ENCODE results near the gene IGSF22.

The IGSF22 gene

DNA sequence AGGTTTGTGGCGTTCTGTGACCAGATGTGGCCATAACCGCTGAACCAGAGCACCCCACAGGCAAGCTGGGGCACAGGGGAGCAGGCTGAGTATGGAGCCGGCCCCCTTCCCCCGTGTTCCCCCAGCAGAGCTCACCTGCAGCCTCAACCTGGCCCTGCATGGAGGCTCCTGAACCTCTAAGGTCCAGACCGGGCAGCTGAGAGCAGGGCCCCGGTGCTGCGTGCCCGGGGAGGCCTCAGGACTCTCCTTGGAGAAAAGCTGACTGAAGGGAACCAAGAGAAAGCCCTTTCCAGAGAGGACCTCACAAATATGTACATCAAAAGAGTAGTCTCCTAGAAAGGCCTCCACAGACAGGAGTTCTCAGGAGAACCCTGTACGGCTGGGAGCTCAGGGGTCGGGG lies 17.4 kb upstream of the IGSF22 start:
- no peak for DNase-seq

GRCh38 chr11:18741783-18742182 lies 15.8 kb upstream of the IGSF22 start:
- DNase-seq, result no peak

DNA sequence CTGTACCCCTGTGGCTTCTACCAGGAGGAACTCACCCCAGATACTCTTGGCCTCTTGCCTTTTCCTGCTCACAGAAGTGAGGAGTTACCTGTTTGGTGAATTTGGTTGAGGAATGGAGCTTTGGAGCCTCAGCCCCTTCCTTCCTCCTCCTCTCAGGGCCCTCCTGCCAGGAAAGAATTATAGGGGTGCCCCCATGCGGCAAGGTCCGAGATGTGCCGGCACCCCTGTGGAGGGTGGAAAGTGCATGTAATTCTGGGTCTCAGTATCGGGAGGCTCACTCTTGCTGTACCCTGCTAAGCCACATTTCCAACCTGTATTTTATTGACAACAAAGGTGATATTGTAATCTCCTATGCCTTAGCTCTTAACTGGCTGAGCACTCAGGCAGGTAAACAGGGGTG lies 13.7 kb upstream of the IGSF22 start:
- no peak for DNase-seq

- DNase-seq, result no peak
Measured at GRCh38 chr11:18737642-18738041, 11.7 kb upstream of the IGSF22 start.

- DNase-seq, result no peak
Measured at GRCh38 chr11:18736590-18737148, 10.7 kb upstream of the IGSF22 start.

- no peak for DNase-seq
Measured at GRCh38 chr11:18733202-18733601, 7.2 kb upstream of the IGSF22 start.

- DNase-seq, result no peak
Measured at GRCh38 chr11:18731949-18732821, 6.2 kb upstream of the IGSF22 start.

GRCh38 chr11:18731441-18731840 lies 5.5 kb upstream of the IGSF22 start:
- DNase-seq, result no peak

DNA sequence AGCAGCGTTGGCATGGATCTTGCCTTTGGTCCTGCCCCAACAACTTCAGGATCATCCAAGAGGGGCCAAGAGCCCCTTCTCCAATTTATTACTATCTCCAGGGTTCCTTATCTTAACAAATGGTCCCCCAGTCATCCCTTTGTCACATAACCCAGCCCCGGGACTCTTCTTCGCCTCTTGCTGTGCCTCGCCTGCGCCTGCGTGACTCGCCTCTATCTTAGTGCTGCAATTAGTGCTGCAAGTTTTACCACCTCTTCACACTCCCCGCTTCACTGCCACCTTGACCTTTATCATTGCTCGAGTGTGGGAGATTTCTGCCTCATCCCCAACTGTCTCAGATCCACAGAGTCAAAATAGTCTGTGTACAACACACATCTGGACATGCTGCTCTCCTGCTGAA lies 4.0 kb upstream of the IGSF22 start:
- no peak for DNase-seq

GRCh38 chr11:18729426-18729825 lies 3.4 kb upstream of the IGSF22 start:
- DNase-seq, result no peak

- no peak for DNase-seq
Measured at GRCh38 chr11:18728658-18729057, 2.7 kb upstream of the IGSF22 start.

- no peak for DNase-seq
Measured at GRCh38 chr11:18727479-18728236, 1.7 kb upstream of the IGSF22 start.

DNA sequence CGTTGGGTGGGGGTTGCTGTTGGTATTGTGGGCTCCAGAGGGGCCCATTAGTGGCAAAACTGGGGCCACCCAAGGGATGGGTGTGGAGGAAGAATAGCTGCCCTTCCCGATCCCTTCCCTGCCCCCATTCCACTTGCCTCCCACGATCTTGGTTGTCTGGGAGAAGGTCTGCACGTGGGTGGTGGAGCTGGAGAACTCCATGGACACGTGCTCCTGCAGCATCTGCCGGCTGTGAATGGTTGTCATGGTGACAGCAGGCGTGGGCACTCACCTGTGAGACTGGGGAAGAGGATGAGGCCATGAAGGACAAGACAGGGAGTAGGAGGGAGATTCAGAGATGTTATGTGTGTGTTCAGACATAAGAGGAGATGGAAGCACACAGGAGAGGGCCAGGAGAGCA lies 2.0 kb downstream of the IGSF22 start:
- DNase-seq, result no peak

- no peak for DNase-seq
Measured at GRCh38 chr11:18722293-18722637, 3.7 kb downstream of the IGSF22 start.

DNA sequence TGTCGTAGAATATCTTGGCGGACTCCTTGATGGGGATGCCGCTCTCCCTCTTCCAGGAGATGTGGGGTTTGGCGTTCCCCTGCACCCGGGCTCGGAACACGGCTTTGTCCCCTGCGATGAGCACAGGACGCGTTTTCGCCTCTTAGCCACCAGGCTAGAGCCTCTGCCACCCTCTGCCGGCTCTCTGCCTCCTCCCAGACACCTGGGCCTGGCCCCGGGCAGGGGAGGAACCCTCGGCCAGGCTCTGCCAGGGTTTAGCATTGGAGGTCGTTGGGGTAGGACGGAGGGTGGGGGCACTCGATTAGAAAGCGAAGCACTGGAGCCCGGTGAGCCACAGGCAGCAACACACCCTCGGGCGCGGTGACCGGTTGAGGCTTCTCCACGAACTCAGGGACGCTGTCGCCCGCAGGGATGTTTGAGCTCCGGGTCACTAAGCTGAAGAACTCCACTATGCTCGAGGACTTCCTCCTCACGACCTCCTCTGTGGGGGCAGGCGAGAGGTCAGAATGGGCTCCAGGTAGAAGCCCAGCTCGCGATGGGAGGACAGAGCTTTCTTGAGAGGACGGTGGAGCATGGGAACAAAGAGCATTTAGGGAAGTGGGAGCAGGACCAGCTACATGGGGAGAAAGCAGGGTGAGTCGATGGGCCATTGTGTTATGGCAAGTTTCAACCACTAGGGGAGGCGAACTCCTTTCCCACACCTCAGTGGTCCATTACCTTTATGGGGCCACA lies 4.3 kb downstream of the IGSF22 start:
- DNase-seq, result no peak

DNA sequence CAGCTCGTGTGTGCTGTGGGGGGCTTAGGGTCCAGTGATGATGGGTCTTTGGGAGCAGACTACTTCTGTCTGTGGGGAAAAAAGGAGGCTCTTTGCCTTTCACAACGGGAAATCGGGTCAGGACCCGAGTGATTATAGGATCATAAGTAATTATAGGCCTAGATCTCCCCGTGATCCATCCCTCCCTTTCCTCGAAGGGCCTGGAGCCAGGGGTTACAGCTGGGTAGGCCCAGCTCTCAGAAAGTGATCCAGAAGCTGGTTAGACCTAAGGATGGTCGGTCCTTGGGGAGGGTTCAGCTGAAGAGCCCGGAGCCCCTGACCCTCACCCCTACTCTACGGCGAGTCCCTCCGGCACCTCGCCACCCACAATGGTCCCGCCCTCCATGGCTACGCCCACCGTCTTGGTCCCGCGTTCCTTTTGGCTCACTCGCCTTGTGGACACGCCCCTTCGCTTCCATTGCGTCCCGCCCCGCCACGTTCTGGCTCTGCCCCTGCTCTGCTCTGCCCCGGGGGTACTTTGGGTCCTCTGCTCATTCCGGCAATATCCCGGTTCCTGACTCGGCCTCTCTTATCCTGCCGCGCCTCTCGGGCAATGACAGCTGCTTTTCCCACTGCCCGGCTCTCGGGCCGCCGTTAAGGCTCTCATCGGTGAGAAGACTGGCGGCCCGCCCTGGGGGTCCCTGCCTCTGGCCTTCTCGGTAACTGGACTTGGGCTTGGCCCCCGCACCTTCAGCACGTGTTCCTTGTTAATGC lies 5.0 kb downstream of the IGSF22 start:
- DNase-seq, result no peak

- DNase-seq, result no peak
Measured at GRCh38 chr11:18720091-18720807, 5.7 kb downstream of the IGSF22 start.

GRCh38 chr11:18715476-18715875 lies 10.5 kb downstream of the IGSF22 start:
- no peak for DNase-seq

- no peak for DNase-seq
Measured at GRCh38 chr11:18714443-18714780, 11.6 kb downstream of the IGSF22 start.

DNA sequence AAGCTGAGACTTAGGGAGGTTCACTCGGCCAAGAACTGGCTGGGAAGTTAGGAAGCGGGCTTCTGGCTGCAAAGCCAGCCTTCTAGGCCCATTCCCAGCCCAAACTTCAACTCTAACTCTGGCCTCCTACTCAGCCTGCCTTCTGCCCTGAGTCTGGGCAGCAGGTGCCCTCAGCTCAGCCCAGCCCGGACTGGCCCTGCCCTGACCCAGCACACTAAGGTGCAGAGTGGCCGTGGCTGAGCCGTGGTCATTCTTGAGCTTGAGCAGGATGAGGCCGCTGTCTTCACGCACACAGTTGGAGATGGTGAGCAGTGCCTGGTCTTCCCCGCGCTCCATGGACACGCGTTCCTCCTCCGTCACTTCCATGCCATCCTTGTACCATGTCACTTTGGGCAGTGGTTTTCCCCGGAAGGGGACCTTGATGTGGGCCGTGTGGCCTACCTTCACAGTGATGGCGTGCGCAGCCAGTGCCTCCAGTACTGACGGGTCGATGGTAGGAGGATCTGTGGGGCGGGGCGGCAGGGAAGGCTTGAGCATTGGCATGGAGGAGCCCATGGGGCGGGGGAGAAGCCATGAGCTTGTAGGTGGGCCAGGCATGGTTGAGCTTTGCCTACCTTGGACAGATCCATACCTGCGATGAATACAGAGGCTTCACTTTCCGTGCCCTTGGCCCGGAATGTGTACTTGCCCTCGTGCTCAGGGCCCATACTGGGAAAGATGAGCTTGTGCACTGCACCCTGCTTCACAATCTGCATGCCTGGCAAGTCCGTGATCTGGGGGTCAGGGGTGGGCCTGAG lies 12.1 kb downstream of the IGSF22 start:
- no peak for DNase-seq

- DNase-seq, result no peak
Measured at GRCh38 chr11:18710545-18710944, 15.4 kb downstream of the IGSF22 start.
